Endothelial cell (in vitro differentiated cells): ENCODE data around the gene RFNG. TPM values are rescaled to one million over a fixed set of nuclear protein-coding genes. Genes with fewer than 3 reads are reported as not detected.

Experiments used
- DNase-seq: peaks from one replicate; pipeline ENCODE4 v3.0.0; 2021; ENCODE audit warnings: low spot score
- H3K27ac Mint-ChIP-seq: one replicate; pipeline ENCODE4 v1.8.0; 2021; ENCODE audit warnings: mixed read lengths, inconsistent platforms; ENCODE audit not compliant: unreplicated experiment
- H3K27me3 Mint-ChIP-seq: one replicate; pipeline ENCODE4 v1.8.0; 2021; ENCODE audit warnings: mild to moderate bottlenecking, moderate library complexity, mixed read lengths, inconsistent platforms; ENCODE audit not compliant: unreplicated experiment
- H3K36me3 Mint-ChIP-seq: one replicate; pipeline ENCODE4 v1.8.0; 2021; ENCODE audit warnings: mild to moderate bottlenecking, low read depth, mixed read lengths, inconsistent platforms; ENCODE audit not compliant: unreplicated experiment
- H3K4me1 Mint-ChIP-seq: one replicate; pipeline ENCODE4 v1.8.0; 2021; ENCODE audit warnings: mild to moderate bottlenecking, mixed read lengths, inconsistent platforms; ENCODE audit not compliant: unreplicated experiment
- H3K4me3 Mint-ChIP-seq: one replicate; pipeline ENCODE4 v1.8.0; 2021; ENCODE audit warnings: mild to moderate bottlenecking, mixed read lengths, inconsistent platforms; ENCODE audit not compliant: unreplicated experiment
- H3K9me3 Mint-ChIP-seq: one replicate; pipeline ENCODE4 v1.8.0; 2021; ENCODE audit warnings: mixed read lengths, inconsistent platforms; ENCODE audit not compliant: unreplicated experiment
- total RNA-seq: library from RNA; stranded (reverse); fragmentation: NEBNext Ultra II Directional; extraction: Animal tissue kit (Norgen Biotek cat#: 25700); gene quantifications from one replicate; pipeline ENCODE4 v1.2.1, GENCODE V29; 2021; ENCODE audit not compliant: unreplicated experiment
- TF ChIP-seq, protein P1 (sequence below): fragments of 200-600 bp; sonication (generic); IDR thresholded peaks from one replicate; pipeline ENCODE4 v1.5.0; 2021; ENCODE audit warnings: antibody characterized with exemption; ENCODE audit not compliant: unreplicated experiment

The RFNG gene
- total RNA-seq, 1 donor from 2014 or later, result 19.7 TPM

GRCh38 chr17:82004517-82005455, 46.8 kb downstream of the RFNG start:
- H3K27me3 Mint-ChIP-seq, result peaks cover 6% of the 10 kb centered on the region
- H3K9me3 Mint-ChIP-seq, result no peaks in the 10 kb centered on the region
- no peak for DNase-seq
- H3K27ac Mint-ChIP-seq, result no peak overlapping the region
- peaks cover 4% of the 10 kb centered on the region for H3K4me1 Mint-ChIP-seq
- TF ChIP-seq, protein P1, sequence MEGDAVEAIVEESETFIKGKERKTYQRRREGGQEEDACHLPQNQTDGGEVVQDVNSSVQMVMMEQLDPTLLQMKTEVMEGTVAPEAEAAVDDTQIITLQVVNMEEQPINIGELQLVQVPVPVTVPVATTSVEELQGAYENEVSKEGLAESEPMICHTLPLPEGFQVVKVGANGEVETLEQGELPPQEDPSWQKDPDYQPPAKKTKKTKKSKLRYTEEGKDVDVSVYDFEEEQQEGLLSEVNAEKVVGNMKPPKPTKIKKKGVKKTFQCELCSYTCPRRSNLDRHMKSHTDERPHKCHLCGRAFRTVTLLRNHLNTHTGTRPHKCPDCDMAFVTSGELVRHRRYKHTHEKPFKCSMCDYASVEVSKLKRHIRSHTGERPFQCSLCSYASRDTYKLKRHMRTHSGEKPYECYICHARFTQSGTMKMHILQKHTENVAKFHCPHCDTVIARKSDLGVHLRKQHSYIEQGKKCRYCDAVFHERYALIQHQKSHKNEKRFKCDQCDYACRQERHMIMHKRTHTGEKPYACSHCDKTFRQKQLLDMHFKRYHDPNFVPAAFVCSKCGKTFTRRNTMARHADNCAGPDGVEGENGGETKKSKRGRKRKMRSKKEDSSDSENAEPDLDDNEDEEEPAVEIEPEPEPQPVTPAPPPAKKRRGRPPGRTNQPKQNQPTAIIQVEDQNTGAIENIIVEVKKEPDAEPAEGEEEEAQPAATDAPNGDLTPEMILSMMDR, result no peak
- no peaks in the 10 kb centered on the region for H3K36me3 Mint-ChIP-seq
- no peak overlapping the region for H3K4me3 Mint-ChIP-seq

GRCh38 chr17:82003411-82004381, 47.9 kb downstream of the RFNG start:
- Mint-ChIP-seq H3K27me3 (peaks cover 6% of the 10 kb centered on the region), H3K4me3 (no peak overlapping the region), H3K36me3 (no peaks in the 10 kb centered on the region), H3K9me3 (no peaks in the 10 kb centered on the region), H3K27ac (no peak overlapping the region), H3K4me1 (peaks cover 4% of the 10 kb centered on the region)
- no peak for DNase-seq
- TF ChIP-seq, protein P1, result no peak

DNA sequence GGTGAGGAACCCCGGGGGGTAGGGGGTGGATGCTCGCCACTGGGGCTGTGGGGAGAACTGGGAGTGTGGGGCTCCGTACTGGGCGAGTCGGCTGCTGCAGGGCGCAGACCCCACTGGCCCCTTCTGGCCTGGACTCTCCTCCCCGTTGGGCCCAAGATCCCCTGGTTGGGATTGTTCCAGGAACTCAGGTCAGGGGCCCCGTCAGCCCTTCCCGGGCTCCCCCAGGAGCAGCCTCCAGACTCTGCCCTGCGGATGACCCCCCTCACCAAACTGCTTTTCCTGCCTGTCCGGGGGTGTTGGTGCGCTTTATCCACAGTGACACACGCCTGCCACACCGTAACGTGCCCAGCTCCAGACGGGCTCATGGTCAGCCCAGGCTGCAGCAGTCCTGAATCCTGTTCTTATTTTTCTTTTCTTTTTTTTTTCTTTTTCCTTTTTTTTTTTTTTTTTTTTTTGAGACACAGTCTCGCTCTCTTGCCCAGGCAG, 50.0 kb downstream of the RFNG start:
- Mint-ChIP-seq H3K27me3 (peaks cover 4% of the 10 kb centered on the region), H3K4me1 (peaks cover 10% of the 10 kb centered on the region), H3K9me3 (no peaks in the 10 kb centered on the region), H3K27ac (no peak overlapping the region), H3K4me3 (no peak overlapping the region), H3K36me3 (no peaks in the 10 kb centered on the region)
- DNase-seq, result no peak
- TF ChIP-seq, protein P1, result no peak

DNA sequence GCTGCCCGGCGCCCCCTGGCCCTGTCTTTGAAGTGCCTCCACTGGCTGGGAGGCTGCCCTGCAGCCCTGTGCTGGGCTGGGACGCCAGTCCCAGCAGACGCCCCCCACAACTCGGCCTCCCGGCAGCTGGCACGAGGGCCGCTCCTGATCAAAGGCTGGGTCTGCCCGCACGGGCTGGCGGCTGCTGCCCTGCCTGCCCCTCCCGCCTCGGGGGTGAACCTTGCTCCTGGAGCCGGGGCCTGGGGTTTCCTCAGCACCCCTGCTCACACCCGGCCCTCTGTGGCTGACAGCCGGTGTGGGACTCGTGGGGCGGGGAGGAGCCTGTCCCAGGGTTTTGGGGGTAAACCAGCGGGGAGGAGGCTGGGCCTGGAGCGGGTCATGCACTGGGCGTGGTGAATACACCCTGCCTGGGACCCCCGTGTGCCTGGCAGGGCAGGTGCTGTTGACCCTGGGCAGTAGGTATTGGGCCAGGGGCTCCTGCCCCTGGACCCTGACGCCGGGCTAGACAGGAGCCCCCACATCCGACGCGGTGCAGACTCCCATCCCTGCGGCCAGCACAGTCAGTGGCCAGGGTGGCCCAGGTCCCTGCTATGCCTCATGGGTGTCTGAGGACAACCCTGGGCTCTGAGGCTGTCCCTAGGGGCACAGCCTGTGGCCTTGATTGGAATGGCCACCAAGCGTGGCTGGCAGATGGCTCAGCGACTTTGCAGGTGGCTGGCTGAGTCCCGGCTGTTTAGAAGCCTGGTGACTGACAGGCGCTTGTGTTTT, 50.6 kb downstream of the RFNG start:
- H3K9me3 Mint-ChIP-seq, result no peaks in the 10 kb centered on the region
- H3K4me1 Mint-ChIP-seq, result peaks cover 8% of the 10 kb centered on the region
- H3K27ac Mint-ChIP-seq, result no peak overlapping the region
- TF ChIP-seq, protein P1, result no peak
- DNase-seq, result no peak
- peaks cover 1% of the 10 kb centered on the region for H3K27me3 Mint-ChIP-seq
- H3K36me3 Mint-ChIP-seq, result no peaks in the 10 kb centered on the region
- H3K4me3 Mint-ChIP-seq, result no peak overlapping the region
